A549 (cell line): ENCODE measurements around the gene GZMH. TPM values are rescaled to one million over a fixed set of nuclear protein-coding genes. Genes with fewer than 3 reads are reported as not detected.
"Not testable (repeated sequence)": the region's sequence is repeated elsewhere in the genome, so short reads cannot be mapped to it uniquely, and the experiment has no call there.

Experiments used
- ATAC-seq, 2 experiments: fragments of 200-7000 bp in 1 of 2; fragments of >200 bp in 1 of 2; cut with Nextera tagmentation in 1 of 2; cut with Tn5 transposase in 1 of 2; 3 replicates each; pipeline versions ENCODE4 v1.8.0 to v1.9.1; 2018 to 2020; ENCODE audit warnings: mild to moderate bottlenecking in 1 of 2, moderate library complexity in 1 of 2
- CTCF ChIA-PET: fragments of 300-600 bp; sonication (Branson Sonifier 250); formaldehyde crosslinking; extraction: SDS; loops from one replicate; lab custom pipeline; 2021; ENCODE audit warnings: antibody characterized with exemption, inconsistent platforms; lab: Yijun Ruan, JAX
- POLR2A ChIA-PET: fragments of 350-600 bp; formaldehyde crosslinking; extraction: SDS; loops from one replicate; lab custom pipeline; 2021; ENCODE audit warnings: antibody characterized with exemption, inconsistent platforms; lab: Yijun Ruan, JAX
- DNase-seq, 2 experiments: peaks; one replicate each; pipeline versions ENCODE4 v3.0.0 to v3.0.0-alpha.2; 2011 to 2016; ENCODE audit warnings: low read depth in 1 of 2, low spot score in 1 of 2
- FAIRE-seq: peaks from 2 replicates; lab custom pipeline; 2011; peaks lifted over from hg19 to GRCh38; lab: Jason Lieb, UNC
- H3K27ac ChIP-seq, 2 experiments: fragments of >200 bp; sonication (Bioruptor Twin); formaldehyde crosslinking; 3 replicates each; pipeline ENCODE4 v1.5.1; 2016 to 2017
- H3K4me1 ChIP-seq: fragments of >200 bp; sonication (Bioruptor Twin); formaldehyde crosslinking; 3 replicates; pipeline ENCODE4 v1.6.1; 2016
- H3K4me2 ChIP-seq: fragments of >200 bp; sonication (Bioruptor Twin); formaldehyde crosslinking; 3 replicates; pipeline ENCODE4 v1.6.1; 2016
- H3K4me3 ChIP-seq: fragments of >200 bp; sonication (Bioruptor Twin); formaldehyde crosslinking; 3 replicates; pipeline ENCODE4 v1.5.1; 2016
- H3K9me3 ChIP-seq: fragments of >200 bp; sonication (Bioruptor Twin); formaldehyde crosslinking; 3 replicates; pipeline ENCODE4 v1.6.1; 2016
- CBX8 ChIP-seq: fragments of 200-600 bp; sonication (generic); IDR thresholded peaks from 2 replicates; pipeline ENCODE4 v1.6.1; 2016
- CEBPB ChIP-seq, 2 experiments: fragments of >200 bp in 1 of 2; sonication (Bioruptor Twin) in 1 of 2; formaldehyde crosslinking in 1 of 2; IDR thresholded peaks; 2 replicates each; pipeline ENCODE4 v1.6.1; 2012 to 2016
- CHD2 ChIP-seq: fragments of 150-350 bp; IDR thresholded peaks from 2 replicates; pipeline ENCODE4 v1.6.1; 2014; ENCODE audit warnings: low read length; ENCODE audit not compliant: partially characterized antibody
- CHD4 ChIP-seq: fragments of 200-600 bp; sonication (generic); IDR thresholded peaks from 2 replicates; pipeline ENCODE4 v1.6.1; 2016; ENCODE audit warnings: antibody characterized with exemption, mild to moderate bottlenecking, borderline replicate concordance
- EHF ChIP-seq: fragments of 250-450 bp; sonication (Bioruptor Pico); IDR thresholded peaks from 2 replicates; pipeline ENCODE4 v1.5.0; 2020; ENCODE audit warnings: mild to moderate bottlenecking
- EHMT2 ChIP-seq: fragments of 200-600 bp; sonication (generic); IDR thresholded peaks from 2 replicates; pipeline ENCODE4 v1.6.1; 2016; ENCODE audit warnings: antibody characterized with exemption, low read depth, mild to moderate bottlenecking, moderate library complexity
- FOSL2 ChIP-seq, 2 experiments: fragments of 450-650 bp in 1 of 2; fragments of >200 bp in 1 of 2; sonication (Bioruptor Twin) in 1 of 2; formaldehyde crosslinking; IDR thresholded peaks; 2 replicates each; pipeline versions ENCODE4 v1.5.0 to v1.6.1; 2016 to 2020; ENCODE audit warnings: mild to moderate bottlenecking in 1 of 2, moderate library complexity in 1 of 2
- HEYL ChIP-seq: fragments of 250-450 bp; sonication (Bioruptor Pico); IDR thresholded peaks from 2 replicates; pipeline ENCODE4 v1.8.0; 2021; ENCODE audit warnings: mild to moderate bottlenecking, moderate library complexity
- HOXB5 ChIP-seq: fragments of 250-450 bp; sonication (Bioruptor Pico); IDR thresholded peaks from 2 replicates; pipeline ENCODE4 v1.5.0; 2020; ENCODE audit warnings: mild to moderate bottlenecking, moderate library complexity
- JUN ChIP-seq, 2 experiments: fragments of >200 bp; sonication (Bioruptor Twin); formaldehyde crosslinking; IDR thresholded peaks; 2 replicates in 1 of 2; 3 replicates in 1 of 2; pipeline ENCODE4 v1.6.1; 2016 to 2017
- KDM1A ChIP-seq: fragments of 200-600 bp; sonication (generic); IDR thresholded peaks from 2 replicates; pipeline ENCODE4 v1.6.1; 2016; ENCODE audit warnings: low read depth, mild to moderate bottlenecking
- MYC ChIP-seq: IDR thresholded peaks from 2 replicates; pipeline ENCODE4 v1.6.1; 2012; ENCODE audit warnings: mild to moderate bottlenecking, inconsistent platforms, low read length, improper control_type of control experiment, borderline replicate concordance
- NR3C1 ChIP-seq: fragments of >200 bp; sonication (Bioruptor Twin); formaldehyde crosslinking; IDR thresholded peaks from 3 replicates; pipeline ENCODE4 v1.6.1; 2017
- POLR2A ChIP-seq: IDR thresholded peaks from 2 replicates; pipeline ENCODE4 v1.6.1; 2012; ENCODE audit warnings: mild to moderate bottlenecking, low read length
- POLR2AphosphoS2 ChIP-seq: conservative IDR thresholded peaks from 2 replicates; pipeline ENCODE4 v1.6.1; 2012; ENCODE audit warnings: low read length, improper control_type of control experiment, inconsistent platforms
- RCOR1 ChIP-seq: fragments of 150-350 bp; IDR thresholded peaks from 2 replicates; pipeline ENCODE4 v1.6.1; 2014; ENCODE audit warnings: antibody characterized with exemption, low read length, low read depth
- TP53 ChIP-seq: fragments of 250-450 bp; sonication (Bioruptor Pico); IDR thresholded peaks from 2 replicates; pipeline ENCODE4 v1.5.0; 2021; ENCODE audit warnings: mild to moderate bottlenecking, moderate library complexity
- ZSCAN20 ChIP-seq: fragments of 250-450 bp; sonication (Bioruptor Pico); IDR thresholded peaks from 2 replicates; pipeline ENCODE4 v1.8.0; 2022; ENCODE audit warnings: mild to moderate bottlenecking, moderate library complexity
- WGBS: methylation state at CpG from one replicate; pipeline ENCODE4 v1.1.6; 2017; ENCODE audit errors: missing lambda C conversion rate; 5-methylcytosine and 5-hydroxymethylcytosine counted together
- polyA minus RNA-seq: library from RNA; depleted of rRNA, polyadenylated mRNA; stranded (reverse); fragments of >200 nt; gene quantifications from 2 replicates; pipeline ENCODE4 v1.2.3, GENCODE V29; 2011; rRNA and poly(A)+ RNA removed
- polyA plus RNA-seq, 4 experiments: library from polyadenylated mRNA; depleted of rRNA in 3 of 4; stranded (reverse); fragments of >200 nt; fragmentation: RNase III in 1 of 4; extraction: RNeasy Plus Mini Kit Qiagen cat#74134 plus additional on column Dnase treatment in 1 of 4; gene quantifications; 2 replicates in 3 of 4; 3 replicates in 1 of 4; pipeline ENCODE4 v1.2.3, GENCODE V29; 2011 to 2017
- TF ChIP-seq, protein P1 (sequence below): IDR thresholded peaks from 2 replicates; pipeline ENCODE4 v1.6.1; 2012; ENCODE audit warnings: low read depth, borderline replicate concordance
- TF ChIP-seq, protein P2 (sequence below): fragments of >200 bp; sonication (Bioruptor Twin); formaldehyde crosslinking; IDR thresholded peaks from 2 replicates; pipeline ENCODE4 v1.6.1; 2016
- TF ChIP-seq, protein P3 (sequence below): IDR thresholded peaks from 2 replicates; pipeline ENCODE4 v1.6.1; 2012
- TF ChIP-seq, protein P4 (sequence below): IDR thresholded peaks from 2 replicates; pipeline ENCODE4 v1.6.1; 2012

Gene GZMH, protein sequence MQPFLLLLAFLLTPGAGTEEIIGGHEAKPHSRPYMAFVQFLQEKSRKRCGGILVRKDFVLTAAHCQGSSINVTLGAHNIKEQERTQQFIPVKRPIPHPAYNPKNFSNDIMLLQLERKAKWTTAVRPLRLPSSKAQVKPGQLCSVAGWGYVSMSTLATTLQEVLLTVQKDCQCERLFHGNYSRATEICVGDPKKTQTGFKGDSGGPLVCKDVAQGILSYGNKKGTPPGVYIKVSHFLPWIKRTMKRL
- polyA plus RNA-seq (2011; rRNA removed) (not detected in 2 replicates), polyA plus RNA-seq (2017; fragmentation: RNase III; extraction: RNeasy Plus Mini Kit Qiagen cat#74134 plus additional on column Dnase treatment) (not detected in 3 replicates), polyA minus RNA-seq (not detected in 2 replicates)
- polyA plus RNA-seq (2012; cell fraction: cytosol; rRNA removed): not detected in 2 replicates
- not detected in 2 replicates for polyA plus RNA-seq (2012; cell fraction: nucleus; rRNA removed)

DNA sequence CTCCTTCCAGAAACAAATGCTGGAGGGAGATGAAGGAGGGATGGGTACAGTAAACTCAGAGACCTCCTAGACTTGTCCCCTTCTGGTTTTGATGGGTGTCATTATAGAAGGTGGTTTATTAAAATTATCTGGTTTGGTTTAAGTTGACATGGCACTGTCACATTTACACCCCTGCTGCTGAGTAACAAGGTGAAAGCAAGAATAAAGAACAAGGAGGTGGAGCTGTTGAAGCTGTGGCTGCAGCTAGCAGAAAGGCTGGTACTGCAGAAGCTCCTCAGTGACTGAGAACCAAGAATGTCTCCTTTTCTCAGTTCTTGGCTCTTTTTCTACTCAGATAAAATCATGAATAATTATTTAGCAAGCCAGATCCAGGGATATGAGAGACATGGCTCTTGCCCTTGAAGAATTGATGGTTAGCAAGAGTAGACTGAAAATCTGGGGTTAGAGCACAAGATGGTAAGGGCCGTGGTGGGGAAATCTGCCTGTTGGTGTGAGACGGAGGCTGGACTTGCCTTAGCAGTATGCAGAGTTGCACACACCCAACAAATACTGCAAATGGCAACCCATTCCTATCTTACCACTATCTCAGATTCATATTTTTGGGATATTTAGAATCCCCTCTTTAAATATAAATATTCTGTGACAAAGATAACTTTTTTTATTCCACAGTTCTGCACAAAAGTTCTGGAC, at the start of gene GZMH:
Gene GZMH (minus strand): TSS at position 31 of the 690 bp plus-strand sequence. CDS start 72 bp downstream, outside the sequence.
- Histone ChIP-seq H3K4me1 (no peaks in the 10 kb centered on the region), H3K4me2 (no peak within 1 kb of the TSS), H3K27ac (no peak within 1 kb of the TSS), H3K9me3 (no peaks in the 10 kb centered on the region), H3K4me3 (no peak within 1 kb of the TSS)
- POLR2A ChIA-PET: no interaction called here
- ATAC-seq (no peak), FAIRE-seq (no peak), DNase-seq (no peak)
- CTCF ChIA-PET: no interaction called here
- TF ChIP-seq RCOR1 (no peak), NR3C1 (no peak), CHD4 (no peak), CHD2 (no peak), TP53 (CRISPR knock-in tag) (no peak), JUN (IDR thresholded peaks at IDR 0.05) (no peak), MYC (no peak), EHMT2 (no peak), FOSL2 (IDR thresholded peaks at IDR 0.05) (no peak), FOSL2 (CRISPR knock-in tag; IDR thresholded peaks at IDR 0.05) (no peak), CEBPB (IDR thresholded peaks at IDR 0.05) (no peak), POLR2A (no peak)
- TF ChIP-seq, protein P1, sequence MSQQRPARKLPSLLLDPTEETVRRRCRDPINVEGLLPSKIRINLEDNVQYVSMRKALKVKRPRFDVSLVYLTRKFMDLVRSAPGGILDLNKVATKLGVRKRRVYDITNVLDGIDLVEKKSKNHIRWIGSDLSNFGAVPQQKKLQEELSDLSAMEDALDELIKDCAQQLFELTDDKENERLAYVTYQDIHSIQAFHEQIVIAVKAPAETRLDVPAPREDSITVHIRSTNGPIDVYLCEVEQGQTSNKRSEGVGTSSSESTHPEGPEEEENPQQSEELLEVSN: no peak
- WGBS: 2% methylated on average over 2 of the region's 2 CpGs

DNA sequence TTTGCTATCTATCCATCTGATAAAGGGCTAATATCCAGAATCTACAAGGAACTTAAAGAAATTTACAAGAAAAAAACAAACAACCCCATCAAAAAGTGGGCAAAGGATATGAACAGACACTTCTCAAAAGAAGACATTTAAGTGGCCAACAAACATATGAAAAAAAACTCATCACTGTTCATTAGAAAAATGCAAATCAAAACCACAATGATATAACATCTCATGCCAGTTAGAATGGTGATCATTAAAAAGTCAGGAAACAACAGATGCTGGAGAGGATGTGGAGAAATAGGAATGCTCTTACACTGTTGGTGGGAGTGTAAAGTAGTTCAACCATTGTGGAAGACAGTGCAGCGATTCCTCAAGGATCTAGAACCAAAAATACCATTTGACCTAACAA, 38.9 kb upstream of the GZMH start:
- POLR2A ChIA-PET, H3K27ac ChIP-seq, H3K4me3 ChIP-seq, H3K4me2 ChIP-seq, H3K9me3 ChIP-seq, DNase-seq, CTCF ChIA-PET, ATAC-seq, FAIRE-seq, H3K4me1 ChIP-seq: not testable (repeated sequence)
- WGBS: 0% methylated on average over 1 of the region's 1 CpG

DNA sequence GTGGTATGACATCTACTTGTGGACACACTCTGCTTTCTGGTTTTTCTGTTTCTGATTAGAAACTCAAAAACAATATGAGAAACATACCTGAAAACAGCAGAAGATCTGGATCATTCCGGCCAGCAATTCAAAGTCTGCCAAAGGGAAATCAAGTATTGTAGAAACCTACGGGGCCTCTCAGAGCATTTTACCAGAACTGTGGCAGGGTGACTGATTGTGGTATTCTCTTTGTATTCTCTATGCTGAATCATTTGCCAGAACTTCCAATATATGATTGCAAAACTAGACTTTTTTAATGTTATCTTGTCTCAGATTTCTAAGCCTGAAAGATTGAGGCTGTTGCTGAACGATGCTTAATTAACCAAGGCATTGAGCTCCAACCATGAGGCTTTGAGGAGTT, 30.4 kb upstream of the GZMH start:
- no peak for FAIRE-seq
- no peak for DNase-seq

DNA sequence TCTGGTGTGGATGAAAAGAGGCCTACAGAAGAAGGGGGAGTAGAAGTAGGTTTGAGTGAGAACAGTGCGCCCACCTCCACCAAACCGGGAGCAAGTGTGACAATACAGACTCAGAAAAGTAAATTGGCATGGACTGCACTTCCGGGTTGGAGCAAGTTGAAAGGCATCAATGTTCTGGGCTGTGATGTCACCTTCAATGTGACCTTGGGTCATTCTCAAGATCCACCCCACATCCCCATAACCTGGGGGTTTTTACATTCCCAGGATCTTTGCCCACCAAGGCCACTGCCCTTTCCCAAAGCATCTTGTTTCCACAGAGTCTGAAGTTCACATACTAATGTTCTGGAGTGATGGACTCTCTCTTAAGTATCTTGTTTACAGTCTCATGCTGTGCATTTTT, 29.8 kb upstream of the GZMH start:
- Histone ChIP-seq H3K4me1 (no peaks in the 10 kb centered on the region), H3K4me2 (no peak overlapping the region), H3K27ac (no peak overlapping the region), H3K4me3 (no peak overlapping the region), H3K9me3 (no peaks in the 10 kb centered on the region)
- 33% methylated on average over 3 of the region's 3 CpGs for WGBS
- ChIA-PET POLR2A (no interaction called here), CTCF (no interaction called here)
- ATAC-seq: no peak
- no peak for FAIRE-seq
- DNase-seq: no peak
- TF ChIP-seq, protein P2, sequence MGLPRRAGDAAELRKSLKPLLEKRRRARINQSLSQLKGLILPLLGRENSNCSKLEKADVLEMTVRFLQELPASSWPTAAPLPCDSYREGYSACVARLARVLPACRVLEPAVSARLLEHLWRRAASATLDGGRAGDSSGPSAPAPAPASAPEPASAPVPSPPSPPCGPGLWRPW: no peak
- TF ChIP-seq TP53 (CRISPR knock-in tag): no peak
- no peak for TF ChIP-seq CHD4
- no peak for TF ChIP-seq HEYL
- no peak for TF ChIP-seq ZSCAN20 (CRISPR knock-in tag)
- no peak for TF ChIP-seq KDM1A
- TF ChIP-seq CBX8: no peak
- no peak for TF ChIP-seq EHF
- TF ChIP-seq POLR2AphosphoS2: no peak
- no peak for TF ChIP-seq MYC
- TF ChIP-seq, protein P3, sequence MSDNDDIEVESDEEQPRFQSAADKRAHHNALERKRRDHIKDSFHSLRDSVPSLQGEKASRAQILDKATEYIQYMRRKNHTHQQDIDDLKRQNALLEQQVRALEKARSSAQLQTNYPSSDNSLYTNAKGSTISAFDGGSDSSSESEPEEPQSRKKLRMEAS: no peak
- TF ChIP-seq, all 56 proteins: peak for 0

More for the DNA sequence above, 30.4 kb upstream of the GZMH start:
- Histone ChIP-seq H3K27ac (no peak overlapping the region), H3K4me3 (no peak overlapping the region), H3K9me3 (no peaks in the 10 kb centered on the region), H3K4me1 (no peaks in the 10 kb centered on the region), H3K4me2 (no peak overlapping the region)
- TF ChIP-seq HEYL (no peak), EHF (no peak), HOXB5 (no peak), POLR2A (no peak), CHD4 (no peak)
- TF ChIP-seq, protein P4, sequence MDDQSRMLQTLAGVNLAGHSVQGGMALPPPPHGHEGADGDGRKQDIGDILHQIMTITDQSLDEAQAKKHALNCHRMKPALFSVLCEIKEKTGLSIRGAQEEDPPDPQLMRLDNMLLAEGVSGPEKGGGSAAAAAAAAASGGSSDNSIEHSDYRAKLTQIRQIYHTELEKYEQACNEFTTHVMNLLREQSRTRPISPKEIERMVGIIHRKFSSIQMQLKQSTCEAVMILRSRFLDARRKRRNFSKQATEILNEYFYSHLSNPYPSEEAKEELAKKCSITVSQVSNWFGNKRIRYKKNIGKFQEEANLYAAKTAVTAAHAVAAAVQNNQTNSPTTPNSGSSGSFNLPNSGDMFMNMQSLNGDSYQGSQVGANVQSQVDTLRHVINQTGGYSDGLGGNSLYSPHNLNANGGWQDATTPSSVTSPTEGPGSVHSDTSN: no peak
- ChIA-PET POLR2A (no interaction called here), CTCF (no interaction called here)
- WGBS: 0% methylated on average over 3 of the region's 3 CpGs
- ATAC-seq: no peak
